H1 (cell line): Measurements from ENCODE around the gene SLC12A7. TPM values are rescaled to one million over a fixed set of nuclear protein-coding genes. Genes with fewer than 3 reads are reported as not detected.

Experiments
- BACH1 ChIP-seq: IDR thresholded peaks from 2 replicates; pipeline ENCODE4 v1.6.1; 2012; ENCODE audit warnings: low read length, improper control_type of control experiment
- PHF8 ChIP-seq: fragments of 200-600 bp; sonication (generic); conservative IDR thresholded peaks from 2 replicates; pipeline ENCODE4 v1.7.1; 2012; ENCODE audit warnings: low read depth, mild to moderate bottlenecking, inconsistent platforms, low read length, moderate library complexity
- polyA plus RNA-seq, 7 experiments: library from polyadenylated mRNA; depleted of rRNA in 3 of 7; stranded (reverse) in 5 of 7; unstranded in 2 of 7; fragments of >200 nt in 5 of 7; fragments of 200-250 nt in 2 of 7; gene quantifications; 1 replicate in 5 of 7; 2 replicates in 1 of 7; 4 replicates in 1 of 7; pipeline versions ENCODE4 v1.2.1 to v1.2.3, GENCODE V29; 2011 to 2013; ENCODE audit warnings: missing spikeins in 2 of 7, mixed read lengths in 2 of 7
- total RNA-seq: library from RNA; stranded (reverse); fragmentation: NEBNext Ultra II Directional; extraction: Animal tissue kit (Norgen Biotek cat#: 25700); gene quantifications from 2 replicates; pipeline ENCODE4 v1.2.1, GENCODE V29; 2021

The SLC12A7 gene
- total and polyA plus RNA-seq, 2 of the 8 experiments (the other 6 are each of a cell fraction or from before 2014, with no cell fraction given) = 23.5 to 39.7 TPM

DNA sequence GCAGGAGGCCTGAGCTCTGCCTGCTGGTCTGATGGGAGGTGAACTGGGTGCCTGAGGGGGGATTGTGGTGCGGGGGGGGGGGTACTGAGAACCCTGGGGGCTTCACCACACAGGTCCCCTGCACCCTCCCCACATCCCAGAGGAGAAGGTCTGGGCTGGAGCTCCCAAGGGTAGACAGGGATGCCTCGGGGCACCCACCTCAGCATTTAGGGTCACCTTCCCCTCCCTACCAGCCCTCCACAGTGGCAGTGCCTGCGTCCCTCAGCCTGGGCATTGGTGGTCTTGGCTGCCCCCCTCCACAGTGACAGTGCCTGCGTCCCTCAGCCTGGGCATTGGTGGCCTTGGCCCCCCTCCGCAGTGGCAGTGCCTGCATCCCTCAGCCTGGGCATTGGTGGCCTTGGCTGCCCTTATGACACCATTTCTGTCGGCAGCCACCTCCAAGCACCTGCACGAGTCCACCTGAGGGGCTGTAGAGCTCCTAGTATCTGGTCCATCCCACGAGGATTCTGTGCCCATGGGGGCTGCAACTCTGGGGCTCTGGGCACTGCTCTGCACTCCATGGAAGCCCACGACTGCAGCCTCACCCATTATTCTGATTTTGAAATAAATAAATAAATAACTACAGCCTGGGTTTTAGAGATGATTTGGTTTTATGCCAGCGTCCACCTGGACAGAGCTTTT is 81.8 kb downstream of the SLC12A7 start (continued):
- TF ChIP-seq PHF8 (no peak), BACH1 (no peak)
